Measurements from ENCODE around the gene SLC31A2.

SLC31A2 gene

DNA sequence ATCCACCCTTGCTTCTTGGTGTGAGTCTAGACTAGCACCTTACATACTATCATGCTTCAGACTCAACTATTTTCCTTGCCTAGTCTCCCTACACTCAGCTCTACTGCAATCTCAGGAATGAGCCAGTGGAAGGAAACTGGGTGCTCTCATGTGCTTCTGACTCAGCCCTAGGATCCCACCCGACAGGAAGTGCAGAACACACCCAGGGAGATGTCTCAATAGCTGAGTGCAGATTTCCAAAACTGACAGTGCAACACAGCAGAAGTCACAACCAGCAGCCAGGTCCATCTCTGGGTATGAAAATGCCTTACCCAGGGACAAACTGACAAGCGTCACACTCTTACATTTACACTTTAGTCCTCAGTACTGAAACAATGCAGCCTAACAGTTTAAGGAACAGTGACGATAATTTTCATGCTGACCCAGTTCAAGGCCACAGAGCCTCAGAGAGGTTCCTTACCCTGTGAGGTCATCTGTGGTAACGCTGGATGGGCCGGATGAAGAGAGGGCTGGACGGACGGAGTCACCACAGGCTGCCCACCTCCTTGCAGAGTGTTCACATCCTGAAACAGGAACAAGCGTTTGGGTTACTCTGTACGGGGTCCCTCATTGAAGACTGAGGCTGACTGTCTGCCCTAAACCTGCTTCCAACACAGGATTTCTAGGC, 37.3 kb downstream of the SLC31A2 start:
- TF ChIP-seq, protein P1, sequence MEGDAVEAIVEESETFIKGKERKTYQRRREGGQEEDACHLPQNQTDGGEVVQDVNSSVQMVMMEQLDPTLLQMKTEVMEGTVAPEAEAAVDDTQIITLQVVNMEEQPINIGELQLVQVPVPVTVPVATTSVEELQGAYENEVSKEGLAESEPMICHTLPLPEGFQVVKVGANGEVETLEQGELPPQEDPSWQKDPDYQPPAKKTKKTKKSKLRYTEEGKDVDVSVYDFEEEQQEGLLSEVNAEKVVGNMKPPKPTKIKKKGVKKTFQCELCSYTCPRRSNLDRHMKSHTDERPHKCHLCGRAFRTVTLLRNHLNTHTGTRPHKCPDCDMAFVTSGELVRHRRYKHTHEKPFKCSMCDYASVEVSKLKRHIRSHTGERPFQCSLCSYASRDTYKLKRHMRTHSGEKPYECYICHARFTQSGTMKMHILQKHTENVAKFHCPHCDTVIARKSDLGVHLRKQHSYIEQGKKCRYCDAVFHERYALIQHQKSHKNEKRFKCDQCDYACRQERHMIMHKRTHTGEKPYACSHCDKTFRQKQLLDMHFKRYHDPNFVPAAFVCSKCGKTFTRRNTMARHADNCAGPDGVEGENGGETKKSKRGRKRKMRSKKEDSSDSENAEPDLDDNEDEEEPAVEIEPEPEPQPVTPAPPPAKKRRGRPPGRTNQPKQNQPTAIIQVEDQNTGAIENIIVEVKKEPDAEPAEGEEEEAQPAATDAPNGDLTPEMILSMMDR (IDR thresholded peaks at IDR 0.05; ENCODE audit: low read depth, low read length, missing control alignments) = no peak
- peak; percentile 35 for DNase-seq (ENCODE audit: extremely low read depth, low read depth)
- H3K4me3 ChIP-seq (replicated peaks; ENCODE audit: low read depth, low read length) = no peak overlapping the region

DNA sequence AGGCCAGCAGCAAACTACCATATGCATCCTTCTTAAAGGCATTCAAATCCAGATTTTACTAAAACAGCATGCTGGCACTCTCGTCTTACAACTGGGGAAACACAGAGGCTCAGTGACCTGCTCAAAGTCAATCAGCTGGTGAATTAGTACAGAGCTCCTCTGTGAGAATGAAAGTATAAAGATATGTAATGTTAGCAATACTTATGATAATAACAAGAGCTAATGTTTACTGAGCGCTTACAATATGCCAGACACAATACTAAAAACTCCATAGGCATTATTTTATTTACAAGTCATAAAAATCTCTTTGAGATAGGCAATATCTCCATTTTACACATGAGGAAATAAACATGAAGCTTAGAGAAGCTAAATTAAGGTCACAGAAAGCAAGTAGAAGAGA, 41.6 kb downstream of the SLC31A2 start:
- DNase-seq (ENCODE audit: extremely low read depth, low read depth) = no peak
- TF ChIP-seq, protein P1 (IDR thresholded peaks at IDR 0.05; ENCODE audit: low read depth, low read length, missing control alignments) = no peak
- H3K4me3 ChIP-seq (replicated peaks; ENCODE audit: low read depth, low read length) = no peak overlapping the region

DNA sequence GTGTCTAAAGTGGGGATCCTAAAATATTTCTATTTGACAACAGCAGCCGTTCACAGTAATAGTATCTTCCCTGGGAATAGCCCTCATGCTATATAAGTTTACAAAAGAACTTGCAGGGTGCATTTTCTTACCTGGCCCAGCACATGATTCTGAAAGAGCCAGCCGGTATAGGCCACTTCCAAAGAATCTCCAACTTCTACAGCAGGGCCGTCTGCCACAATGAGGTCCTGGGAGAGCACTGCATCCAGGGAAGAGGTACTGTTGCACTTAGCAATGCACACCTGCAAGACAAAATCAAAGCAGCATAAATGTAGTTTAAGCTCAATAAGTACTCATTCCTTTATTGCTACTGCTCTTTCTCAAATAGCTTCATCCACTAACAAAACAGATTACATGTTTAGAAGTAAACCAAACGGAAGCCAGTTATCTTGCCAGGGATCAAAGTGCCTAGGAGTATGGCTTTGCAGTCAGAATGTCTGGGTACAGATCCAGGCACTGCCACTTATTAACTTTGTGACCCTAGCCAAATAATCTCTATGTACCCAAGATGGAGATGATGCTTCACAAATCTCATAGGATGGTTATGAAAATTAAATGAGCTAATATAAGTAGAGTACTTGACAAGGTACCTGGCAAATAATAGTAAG, 49.0 kb downstream of the SLC31A2 start:
- TF ChIP-seq, protein P1 (IDR thresholded peaks at IDR 0.05; ENCODE audit: low read depth, low read length, missing control alignments) = no peak
- no peak overlapping the region for H3K4me3 ChIP-seq (replicated peaks; ENCODE audit: low read depth, low read length)
- no peak for DNase-seq (ENCODE audit: extremely low read depth, low read depth)

- no peak for DNase-seq (ENCODE audit: extremely low read depth, low read depth)
- no peak overlapping the region for H3K4me3 ChIP-seq (replicated peaks; ENCODE audit: low read depth, low read length)
- TF ChIP-seq, protein P1 (IDR thresholded peaks at IDR 0.05; ENCODE audit: low read depth, low read length, missing control alignments) = no peak
These were observed 54.6 kb downstream of the SLC31A2 start for GRCh38 chr9:113205432-113205831.

DNA sequence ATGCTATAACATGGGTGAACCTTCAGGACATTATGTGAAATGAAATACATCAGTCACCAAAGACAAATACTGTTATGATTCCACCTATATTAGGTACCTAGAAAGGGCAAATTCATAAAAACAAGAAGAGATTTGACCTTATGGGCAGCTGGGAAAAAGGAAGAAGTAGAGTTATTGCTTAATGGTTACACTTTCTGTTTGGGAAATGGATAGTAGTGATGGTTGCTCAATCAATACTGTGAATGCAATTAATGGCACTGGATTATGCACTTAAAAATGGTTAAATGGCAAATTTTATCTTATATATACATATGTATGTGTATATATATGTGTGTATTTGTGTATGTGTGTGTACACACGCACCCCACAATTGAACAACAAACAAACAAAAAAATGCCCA, 55.1 kb downstream of the SLC31A2 start:
- DNase-seq (ENCODE audit: extremely low read depth, low read depth) = no peak
- TF ChIP-seq, protein P1 (IDR thresholded peaks at IDR 0.05; ENCODE audit: low read depth, low read length, missing control alignments) = no peak
- no peak overlapping the region for H3K4me3 ChIP-seq (replicated peaks; ENCODE audit: low read depth, low read length)

DNA sequence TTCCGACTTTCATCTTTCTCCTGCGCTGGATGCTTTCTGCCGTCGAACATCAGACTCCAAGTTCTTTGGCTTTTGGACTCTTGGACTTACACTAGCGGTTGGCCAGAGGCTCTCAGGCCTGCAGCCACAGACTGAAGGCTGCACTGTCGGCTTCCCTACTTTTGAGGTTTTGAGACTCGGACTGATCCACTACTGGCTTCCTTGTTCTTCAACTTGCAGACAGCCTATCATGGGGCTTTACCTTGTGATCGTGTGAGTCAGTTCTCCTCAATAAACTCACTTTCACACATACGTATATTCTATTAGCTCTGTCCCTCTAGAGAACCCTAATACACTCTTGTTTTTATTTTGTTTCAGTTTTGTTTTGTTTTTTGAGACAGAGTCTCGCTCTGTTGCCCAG, 60.0 kb downstream of the SLC31A2 start:
- DNase-seq (ENCODE audit: extremely low read depth, low read depth) = no peak
- TF ChIP-seq, protein P1 (IDR thresholded peaks at IDR 0.05; ENCODE audit: low read depth, low read length, missing control alignments) = no peak
- no peak overlapping the region for H3K4me3 ChIP-seq (replicated peaks; ENCODE audit: low read depth, low read length)

Data from HFF-Myc (cell line).